SK-N-SH treated with all-trans-retinoic acid at 6 μM for 48 hours (cell line): Measurements from ENCODE around the gene FAM210A.

Experiments used
- BACH2 ChIP-seq: fragments of 250-450 bp; sonication (Bioruptor Pico); IDR thresholded peaks from 2 replicates; pipeline ENCODE4 v1.9.0; 2021; ENCODE audit warnings: mild to moderate bottlenecking, borderline replicate concordance
- ZFP3 ChIP-seq: fragments of 250-450 bp; sonication (Bioruptor Pico); IDR thresholded peaks from 2 replicates; pipeline ENCODE4 v1.5.0; 2020; ENCODE audit warnings: mild to moderate bottlenecking, moderate library complexity
- ZNF565 ChIP-seq: fragments of 450-650 bp; formaldehyde crosslinking; conservative IDR thresholded peaks from 2 replicates; pipeline ENCODE4 v1.5.0; 2020; ENCODE audit warnings: low read depth, mild to moderate bottlenecking, moderate library complexity

GRCh38 chr18:13726232-13726971, at the start of gene FAM210A, which contains the start of gene RNMT:
- TF ChIP-seq ZNF565 (CRISPR knock-in tag) (no peak), BACH2 (no peak), ZFP3 (CRISPR knock-in tag) (no peak)
